HG02852 (cell line): ENCODE results near the gene CALD1.
A peak's percentile ranks its signal among the peaks of the same experiment; 100 is the strongest.

Source experiments
- ATAC-seq: cut with Tn5 transposase; IDR thresholded peaks from one replicate; pipeline ENCODE4 v1.9.1; 2021; ENCODE audit warnings: mild to moderate bottlenecking, moderate library complexity; ENCODE audit not compliant: unreplicated experiment

The CALD1 gene

DNA sequence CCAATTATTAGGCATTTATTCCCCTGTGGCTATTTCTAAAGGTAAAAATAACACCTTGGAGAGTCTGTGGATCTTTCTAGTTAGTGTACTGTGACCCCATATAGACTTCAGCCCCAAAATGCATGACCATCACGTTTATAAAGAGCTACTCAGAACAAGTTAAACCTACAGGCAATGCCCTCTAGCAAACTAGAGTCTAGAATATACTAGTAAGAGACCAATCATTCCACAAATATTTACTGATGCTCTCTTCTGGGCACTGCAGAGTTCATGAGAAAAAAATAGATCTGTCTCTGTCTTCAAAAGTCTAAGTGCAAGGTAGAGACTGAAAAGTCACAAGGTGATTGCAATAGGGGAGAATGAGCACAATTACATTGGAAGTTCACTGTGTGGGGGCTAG, 20.5 kb upstream of the CALD1 start:
- ATAC-seq = no peak

DNA sequence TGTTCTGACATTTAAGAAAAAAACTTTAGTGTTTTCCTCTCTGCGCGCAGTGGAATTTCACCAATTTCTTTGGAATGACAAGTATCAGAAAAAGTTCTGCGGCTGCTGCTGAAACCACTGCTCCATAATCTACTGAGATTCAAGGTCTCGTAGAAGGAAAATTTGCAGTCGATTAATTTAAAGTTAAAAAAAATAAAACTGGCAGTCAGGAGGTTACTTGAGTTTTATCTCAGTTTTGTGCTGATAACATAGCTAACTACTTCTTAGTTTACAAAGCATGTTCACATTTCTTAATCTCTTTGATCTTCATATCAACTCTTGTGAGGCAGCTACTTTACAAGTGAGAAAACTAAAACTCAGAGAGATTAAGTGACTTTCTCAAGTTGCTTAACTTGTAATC, 18.2 kb upstream of the CALD1 start:
- ATAC-seq = no peak

DNA sequence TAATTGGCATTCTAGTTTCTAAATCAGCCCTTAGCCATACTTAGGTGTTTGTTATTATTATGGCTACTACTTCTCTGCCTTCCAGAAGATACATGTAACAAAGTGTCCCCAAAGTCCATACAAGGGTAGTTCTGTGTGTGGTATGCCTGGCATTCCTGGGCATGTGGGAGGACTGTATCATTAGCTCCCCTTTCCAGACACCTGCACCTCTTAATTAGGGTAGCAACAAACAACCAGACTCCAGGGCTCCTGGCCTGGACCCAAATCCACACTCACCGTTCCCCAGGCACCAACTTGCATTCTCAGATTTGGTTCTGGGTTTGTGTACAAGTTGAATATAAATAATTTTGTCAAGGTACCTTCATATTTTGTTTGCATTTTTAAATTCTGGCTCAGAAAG, 15.5 kb upstream of the CALD1 start:
- ATAC-seq = no peak

DNA sequence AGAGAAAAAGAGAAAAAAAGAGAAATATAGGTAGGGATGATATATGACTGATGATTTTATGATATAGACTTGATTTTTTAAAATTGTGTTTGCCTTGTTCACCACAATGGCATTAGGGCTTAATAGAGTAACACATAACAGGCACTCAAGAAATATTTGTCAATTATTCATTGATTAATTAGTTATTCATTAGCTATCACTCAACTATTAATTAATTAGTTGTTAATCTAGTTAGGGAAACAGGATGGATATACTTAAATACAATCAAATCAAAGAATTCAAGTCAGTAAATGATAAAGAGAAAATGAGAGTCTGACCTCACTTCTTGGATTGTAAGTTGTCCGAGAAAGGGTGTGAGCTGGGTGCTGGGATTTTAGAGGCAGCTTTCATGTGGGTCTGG, 15.1 kb upstream of the CALD1 start:
- ATAC-seq = no peak

DNA sequence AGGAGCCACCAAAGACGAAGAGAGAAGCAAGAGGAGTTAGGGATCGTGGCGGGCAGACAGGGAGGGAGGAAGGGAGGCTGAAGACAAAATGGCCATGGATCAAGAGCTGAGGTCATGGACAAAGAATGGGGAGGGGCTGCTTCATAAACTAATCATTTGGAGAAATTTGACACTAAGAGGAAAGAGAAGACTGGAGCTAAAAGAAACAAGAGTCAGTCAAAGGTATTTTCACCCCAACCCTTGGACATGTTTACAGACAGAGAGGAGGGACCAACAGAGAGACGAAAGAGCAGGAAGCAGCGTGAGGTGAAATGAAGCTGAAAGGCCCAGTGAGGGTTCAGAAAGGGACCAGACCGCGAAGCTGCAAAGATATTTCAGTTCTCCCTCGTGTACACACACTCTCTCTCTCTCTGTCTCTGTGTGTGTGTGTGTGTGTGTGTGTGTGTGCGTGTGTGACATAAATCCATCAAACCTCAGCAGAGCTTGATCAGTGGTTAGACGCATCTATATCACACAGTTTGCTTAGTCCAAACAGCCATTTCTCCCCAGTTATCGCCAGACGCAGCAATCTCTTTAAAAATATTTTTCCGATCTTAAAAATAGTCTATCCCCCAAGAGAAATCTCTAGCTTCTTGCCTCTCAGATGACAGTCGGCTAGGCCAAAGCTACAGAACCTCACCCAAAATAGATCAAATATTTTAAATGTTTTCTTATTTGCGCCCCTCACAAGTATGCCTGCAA, 12.5 kb upstream of the CALD1 start:
- peak; percentile 91 for ATAC-seq

DNA sequence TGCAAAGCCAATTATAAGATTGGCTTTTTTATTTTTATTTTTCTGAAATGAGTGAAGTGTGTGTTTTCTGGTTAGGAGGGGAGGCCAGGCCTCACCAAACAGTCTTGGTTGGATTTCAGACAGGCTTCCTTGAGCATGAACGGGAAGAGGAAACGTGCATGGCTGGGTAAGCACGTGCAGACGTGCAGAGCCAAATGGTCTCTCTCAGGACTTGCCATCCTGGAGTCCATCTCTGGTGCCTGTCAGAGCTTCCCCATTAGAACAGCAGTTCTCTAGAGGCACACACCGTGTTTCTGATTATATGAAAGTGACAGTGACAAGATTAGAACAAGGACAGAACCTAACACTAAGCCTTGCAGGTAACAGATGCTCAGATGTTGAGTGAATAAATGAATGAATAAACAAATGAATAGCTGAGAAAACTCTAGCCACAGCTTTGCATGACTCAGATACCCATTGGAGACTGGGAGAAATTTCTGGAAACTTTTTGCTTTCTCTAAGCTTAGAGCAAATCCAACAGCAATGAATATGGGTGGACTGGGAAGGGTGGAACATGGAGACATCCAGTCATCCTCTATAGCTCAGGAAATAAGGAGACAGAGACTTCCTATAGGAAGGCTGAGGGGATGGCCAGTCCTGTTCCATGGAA, 11.8 kb upstream of the CALD1 start:
- no peak for ATAC-seq

DNA sequence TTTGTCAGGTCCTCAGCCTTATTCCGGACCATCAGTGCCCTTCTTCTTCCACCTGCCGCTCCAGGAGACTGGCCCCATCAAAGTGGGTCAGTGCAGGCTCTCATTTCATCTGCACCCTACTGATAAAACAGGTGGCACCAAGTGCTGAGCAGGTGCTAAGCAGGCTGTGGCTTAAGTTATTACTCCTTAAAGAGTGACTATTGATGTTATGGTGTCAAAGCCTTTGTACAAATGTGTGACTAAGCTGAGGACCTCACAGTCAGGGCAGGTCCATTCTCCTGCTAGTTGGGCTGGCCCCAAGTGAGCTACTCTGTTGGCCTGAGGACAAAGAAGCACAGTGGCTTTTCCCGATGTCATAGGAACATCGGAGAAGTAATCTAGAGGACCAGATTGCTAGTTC, 11.2 kb upstream of the CALD1 start:
- ATAC-seq = no peak

DNA sequence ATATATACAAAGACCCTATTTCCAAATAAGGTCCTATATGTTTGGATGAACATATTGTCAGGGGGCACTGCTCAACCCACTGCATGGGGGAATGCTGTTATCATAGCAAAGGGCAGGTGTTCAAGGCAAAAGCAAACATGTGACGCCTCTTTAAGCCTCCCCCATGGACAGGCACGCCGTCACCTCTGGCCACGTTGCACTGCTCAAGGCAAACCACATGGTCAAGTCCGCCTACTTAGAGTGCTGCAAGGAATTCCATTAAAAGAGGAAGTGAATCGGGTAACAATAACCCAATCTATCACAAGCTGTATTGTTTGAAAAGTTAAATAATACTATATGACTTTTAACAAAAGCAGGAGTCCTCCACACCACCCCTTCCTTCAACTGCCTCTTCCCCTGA, 8.8 kb upstream of the CALD1 start:
- no peak for ATAC-seq

DNA sequence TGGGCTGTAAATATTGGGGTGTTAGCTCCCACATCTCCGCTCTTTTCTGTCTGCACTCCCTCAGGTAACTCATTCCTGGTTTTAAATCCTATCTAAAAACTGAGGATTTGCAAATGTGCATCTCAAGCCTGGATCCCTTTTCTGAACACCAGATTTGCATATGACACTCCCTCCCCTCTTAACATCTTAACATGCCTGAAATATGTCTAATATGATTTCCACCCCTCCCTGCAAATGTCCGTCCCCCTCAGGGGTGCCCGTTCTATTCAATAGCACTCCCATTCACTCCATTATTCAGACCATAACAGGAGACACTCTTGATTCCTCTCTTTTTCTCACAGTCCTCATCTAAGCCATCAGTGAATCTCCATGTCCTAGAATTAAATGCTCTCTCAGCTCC, 8.3 kb upstream of the CALD1 start:
- no peak for ATAC-seq

DNA sequence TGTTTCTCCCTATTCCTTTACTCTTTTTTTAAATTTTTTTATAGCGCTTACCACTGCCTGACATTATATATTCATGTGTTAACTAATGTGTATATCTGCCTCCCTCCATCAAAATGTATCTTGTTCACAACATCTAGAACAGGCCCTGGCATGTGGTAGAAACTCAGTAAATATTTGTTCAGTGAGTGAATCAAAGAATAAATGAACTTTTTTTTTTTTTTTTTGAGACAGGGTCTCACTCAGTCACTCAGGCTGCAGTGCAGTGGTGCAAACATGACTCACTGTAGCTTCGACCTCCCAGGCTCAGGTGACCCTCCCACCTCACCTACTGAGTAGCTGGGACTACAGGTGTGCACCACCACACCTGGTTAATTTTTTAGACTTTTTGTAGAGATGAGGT, 7.5 kb upstream of the CALD1 start:
- ATAC-seq = no peak

DNA sequence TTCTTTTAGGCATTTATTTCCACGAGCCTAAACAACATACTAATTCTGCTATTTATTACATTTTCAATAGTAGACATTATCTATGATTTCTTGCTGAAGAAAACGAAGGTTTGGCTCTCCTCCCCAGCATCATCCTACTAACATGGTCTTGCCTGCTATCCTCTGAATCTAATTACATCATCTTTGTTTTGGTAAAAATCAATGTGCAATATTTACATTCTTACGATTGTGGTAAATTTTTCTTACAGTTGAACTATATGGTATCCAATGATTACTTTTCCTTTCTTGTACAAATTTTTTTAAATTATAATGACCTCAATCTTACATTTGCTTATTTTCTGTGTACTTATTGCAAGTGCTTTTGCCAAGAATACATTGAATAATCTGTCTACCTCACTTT, 7.0 kb upstream of the CALD1 start:
- no peak for ATAC-seq

DNA sequence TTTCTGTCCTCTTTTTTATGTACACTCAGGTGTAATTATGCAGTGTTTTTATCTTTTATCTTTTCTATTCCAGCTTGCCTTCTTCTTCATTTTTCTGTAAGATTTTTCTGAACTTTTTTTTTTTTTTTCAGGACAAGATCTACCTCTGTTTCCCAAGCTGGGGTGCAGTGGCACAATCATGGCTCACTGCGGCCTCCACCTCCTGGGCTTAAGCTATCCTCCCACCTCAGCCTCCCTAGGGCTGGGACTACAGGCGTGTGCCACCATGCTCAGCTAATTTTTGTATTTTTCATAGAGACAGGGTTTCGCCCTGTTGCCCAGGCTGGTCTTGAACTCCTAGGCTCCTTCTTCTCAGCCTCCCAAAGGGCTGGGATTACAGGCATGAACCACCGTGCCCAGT, 6.3 kb upstream of the CALD1 start:
- ATAC-seq = no peak

DNA sequence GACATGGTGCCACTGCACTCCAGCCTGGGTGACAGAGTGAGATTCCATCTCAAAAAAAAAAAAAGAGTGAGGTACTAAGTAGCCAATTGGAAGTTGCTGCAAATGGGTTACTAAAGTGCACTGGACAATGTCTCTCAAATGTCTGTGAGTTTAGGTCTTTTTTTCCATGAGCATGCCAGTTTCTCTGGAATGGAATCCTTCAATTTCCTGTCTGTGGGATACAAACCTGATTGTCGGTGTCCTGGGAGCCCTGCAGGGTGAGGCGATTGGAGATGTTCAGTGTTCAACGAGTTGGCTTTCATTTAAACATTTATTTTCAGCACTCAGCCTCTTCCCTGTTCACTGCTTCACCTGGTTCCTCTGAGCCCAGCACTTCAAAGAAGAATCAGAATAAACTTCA, 5.3 kb upstream of the CALD1 start:
- ATAC-seq = no peak

DNA sequence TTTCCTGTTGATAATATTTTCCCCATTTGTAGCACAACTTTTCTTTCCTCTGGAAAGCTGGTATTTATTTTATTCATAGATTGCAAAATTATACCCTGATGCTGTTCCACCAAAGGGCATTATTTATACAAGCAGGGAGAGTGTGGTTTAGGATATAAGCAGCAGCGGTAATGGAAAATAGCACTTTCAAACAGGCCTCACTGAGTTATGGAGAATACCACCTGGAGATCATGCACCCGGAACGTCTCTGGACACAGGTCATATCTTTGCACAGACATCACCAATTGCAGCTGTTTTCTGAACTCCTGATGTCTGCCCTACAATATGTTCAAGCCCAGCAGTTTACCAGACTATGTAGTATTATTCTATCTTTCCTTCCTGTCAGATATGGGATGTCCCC, 2.0 kb upstream of the CALD1 start:
- ATAC-seq = no peak

DNA sequence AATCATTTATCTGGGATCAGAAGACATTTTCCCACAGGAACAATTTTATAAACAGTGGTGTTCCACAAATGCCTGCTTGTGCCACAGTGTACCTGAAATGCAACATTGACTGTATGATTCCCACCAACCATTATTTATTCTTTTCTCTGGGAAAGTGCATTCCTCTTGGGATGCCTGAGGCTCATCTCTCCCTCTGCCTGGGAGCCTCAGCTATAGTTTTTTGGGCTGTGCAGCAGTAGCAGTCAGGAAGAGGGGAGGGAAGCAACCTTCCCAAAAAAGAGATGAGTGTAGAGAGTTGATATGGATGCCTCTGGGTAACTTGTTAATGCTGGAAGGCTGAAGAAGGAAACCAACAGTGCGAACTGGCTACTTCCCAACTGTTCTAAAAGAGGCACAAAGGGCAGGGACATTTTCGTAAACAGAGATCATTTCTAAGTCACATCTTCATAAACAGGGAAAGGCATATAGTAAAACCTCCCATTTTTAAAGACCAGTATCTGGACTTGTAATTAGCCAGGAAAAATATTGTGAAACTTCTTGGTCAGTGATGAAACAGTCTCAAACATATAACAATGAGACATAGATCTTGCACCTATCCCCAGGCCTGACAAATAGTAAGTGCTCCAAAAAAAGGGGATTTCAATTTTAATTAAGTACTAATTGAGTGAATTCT, 1.4 kb upstream of the CALD1 start:
- no peak for ATAC-seq

DNA sequence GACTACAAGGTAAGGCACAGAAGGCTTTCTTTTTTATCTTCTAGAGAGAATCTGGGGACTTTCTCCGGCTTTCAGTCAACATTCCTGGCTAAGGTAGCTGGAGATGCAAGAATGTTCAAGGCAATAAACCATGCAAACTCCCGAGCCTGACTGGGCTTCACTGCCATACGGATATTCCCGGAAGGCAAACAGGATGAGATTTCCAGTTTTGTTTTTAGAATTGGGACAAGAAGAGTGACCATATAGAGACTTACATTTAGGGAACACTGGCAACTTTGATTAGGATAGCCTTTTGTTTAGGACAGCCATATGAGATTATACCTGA, 269 bp downstream of the CALD1 start:
- no peak for ATAC-seq

DNA sequence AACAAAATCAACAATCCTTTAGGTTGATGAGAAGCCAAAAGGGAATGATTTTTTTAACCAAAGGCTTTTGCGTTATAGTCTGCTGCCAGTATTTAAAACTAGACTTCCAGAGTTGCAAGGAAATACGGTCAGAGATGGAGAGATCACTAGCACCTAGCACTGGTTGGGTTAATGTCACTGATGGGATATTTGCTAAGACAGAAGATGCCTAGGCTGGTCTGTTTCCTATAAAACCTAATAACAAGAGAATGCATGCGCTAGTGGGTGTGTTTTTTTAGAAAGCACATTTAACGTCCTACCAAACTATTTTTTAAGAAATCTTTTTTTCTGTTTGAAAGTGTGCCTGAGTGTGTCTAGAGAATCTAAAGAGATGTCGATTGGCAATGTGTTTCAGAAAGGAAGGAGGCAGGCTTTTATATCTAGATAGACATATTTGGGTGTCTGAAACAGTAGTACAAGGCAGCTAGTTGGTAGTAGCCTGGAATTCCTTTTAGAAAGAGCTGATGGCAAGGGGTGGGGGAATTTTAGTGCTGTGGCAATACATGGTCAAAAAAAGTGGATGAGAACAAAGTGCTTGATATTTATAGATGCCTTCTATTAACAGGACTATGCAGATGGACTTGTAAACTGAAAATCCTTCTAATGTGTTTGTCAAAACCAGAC, 863 bp downstream of the CALD1 start:
- ATAC-seq = no peak

DNA sequence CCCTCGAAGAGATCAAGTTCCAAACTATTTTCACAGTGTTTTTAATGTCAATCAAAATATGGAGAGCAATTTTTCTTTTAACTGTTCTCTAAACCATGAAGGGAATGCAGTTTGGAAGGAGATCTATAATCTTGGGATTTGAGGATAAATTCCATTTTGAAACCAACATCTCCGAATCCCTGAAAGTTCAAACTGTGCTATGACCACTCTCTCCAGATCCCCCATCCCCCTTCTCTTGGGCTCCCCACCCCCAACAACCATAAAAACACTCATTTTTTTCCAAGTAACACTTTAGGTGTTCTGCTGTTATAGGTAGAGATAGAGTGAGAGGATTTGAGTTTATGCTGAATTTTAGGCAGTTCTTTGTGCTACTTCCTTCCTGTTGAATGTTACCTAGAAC, 1.7 kb downstream of the CALD1 start:
- ATAC-seq = no peak

DNA sequence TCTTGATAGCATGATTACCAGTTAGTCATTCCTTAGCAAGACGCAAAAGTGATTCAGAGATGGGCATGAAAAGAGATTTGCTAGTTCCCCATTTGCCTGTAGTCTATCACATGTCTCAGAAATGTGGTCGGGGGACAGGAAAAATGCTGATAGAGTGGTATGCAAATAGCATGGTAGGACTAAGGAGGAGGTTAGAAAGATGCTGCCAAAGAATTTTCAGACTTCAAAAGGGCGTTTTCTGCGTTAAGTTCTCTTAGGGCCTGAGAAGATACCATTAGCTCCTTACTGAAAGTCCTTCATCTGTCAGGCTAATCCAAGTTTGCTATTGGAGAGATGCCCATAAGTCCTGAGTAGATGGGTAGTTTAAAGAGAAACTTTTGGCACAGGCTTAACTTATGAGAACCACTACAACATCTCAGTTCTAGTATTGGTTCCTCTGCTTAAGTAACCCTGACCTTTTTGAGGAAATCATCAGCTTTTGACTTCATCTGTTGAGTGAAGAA, 2.7 kb downstream of the CALD1 start:
- ATAC-seq = peak; percentile 85

DNA sequence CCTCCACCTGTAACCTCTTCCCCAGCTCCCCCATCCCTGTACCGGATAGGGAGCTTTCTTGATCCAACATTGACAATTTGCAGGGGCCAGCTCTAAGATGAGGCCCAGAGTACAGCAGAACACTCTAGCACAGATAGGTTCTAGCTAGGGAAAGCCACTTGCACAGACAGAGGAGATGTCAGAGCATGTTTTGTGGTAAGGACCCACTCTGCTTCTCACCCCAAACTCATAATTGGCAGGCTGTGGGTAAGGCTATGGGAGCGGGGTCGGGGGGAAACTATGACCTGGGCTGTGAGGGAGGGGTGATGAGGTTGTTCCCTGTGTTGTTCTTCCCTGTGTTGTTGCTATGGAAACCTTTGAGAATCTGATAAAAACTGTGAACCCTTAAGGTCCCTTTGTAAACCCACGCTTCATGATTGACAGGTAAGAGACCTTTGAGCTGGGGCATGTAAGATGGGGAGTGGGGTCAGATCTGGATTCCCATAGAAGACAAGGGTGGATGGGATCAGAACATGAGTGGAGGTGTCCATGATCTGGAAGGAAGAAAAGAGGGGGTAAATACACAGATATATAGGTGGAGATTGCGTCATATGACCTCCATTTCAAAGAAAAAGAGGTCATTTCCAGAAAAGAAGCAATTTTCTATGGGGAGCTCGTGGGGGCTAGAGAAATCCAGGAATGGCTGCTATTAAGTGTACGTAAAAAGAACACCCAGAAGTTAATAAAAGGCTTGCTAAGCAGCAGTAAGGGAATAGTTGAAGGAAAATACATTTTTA, 4.0 kb downstream of the CALD1 start:
- no peak for ATAC-seq
